ENCODE data around the gene MRRF.

The MRRF gene

DNA sequence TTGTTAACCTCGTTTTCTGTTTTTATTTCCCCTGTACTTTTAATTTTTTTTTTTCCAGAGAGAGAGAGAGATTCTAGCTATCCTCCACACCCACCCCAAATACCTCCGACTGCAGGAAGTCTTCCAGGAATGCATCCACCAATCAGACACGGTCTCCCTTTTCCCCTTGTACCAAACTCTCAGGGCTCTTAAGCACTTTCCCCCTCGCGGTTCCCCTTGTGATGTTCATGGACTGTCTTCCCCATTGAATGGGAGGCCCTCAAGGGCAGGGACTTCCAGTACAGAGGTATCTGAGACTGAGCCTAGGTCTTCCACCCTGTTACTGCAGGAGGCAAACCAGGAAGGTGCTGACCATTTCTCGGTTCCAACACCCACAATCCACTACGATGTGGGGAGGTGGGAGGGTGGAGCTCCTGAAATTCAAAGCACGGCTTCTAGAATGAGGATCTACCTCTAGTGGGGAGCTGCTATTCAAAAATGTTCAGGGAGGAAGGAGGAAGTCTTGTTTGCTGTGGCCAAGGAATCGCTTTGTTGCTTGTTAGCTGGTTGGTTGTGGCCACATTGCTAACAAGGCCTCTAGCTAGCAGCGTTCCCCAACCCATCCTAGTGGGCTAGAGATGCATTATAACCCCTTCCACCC, 68.6 kb downstream of the MRRF start:
- DNase-seq: no peak

DNA sequence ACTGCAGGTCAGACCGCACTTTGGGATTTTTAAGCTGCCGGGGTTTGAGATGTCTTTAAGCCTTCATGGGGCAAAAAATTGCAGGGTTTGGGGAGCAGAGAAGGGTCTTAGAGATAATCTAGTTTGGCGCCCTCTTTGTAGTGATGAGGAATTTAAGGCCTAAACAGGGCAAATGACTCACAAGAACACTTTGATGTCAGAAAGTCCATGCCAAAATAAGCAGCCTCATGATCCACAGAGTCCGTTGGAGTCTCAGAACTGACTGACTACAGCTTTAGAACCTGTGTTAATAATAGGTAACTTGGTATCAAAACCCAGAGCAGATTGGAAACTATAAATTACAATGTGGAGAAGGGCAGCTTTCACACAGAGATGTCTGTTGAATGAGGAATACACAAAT, 70.2 kb downstream of the MRRF start:
- DNase-seq: no peak

DNA sequence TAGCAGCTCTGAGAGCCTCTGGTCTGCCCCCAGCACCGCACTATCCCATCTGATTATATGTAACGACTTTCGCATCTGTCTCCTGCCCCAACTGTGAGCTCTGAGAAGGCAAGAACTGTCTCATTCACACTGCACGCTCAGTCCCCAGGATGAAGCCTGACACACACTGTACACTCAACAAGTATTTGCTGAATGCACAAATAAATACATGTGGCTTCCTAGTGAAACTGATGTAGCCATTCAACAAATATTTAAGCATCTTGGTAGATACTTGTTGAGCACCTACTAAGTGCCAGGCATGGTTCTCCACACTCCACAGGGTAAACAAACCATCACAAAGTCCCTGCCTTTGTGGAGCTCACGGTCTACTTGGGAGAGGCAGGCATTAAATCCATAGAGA, 71.5 kb downstream of the MRRF start:
- no peak for DNase-seq

DNA sequence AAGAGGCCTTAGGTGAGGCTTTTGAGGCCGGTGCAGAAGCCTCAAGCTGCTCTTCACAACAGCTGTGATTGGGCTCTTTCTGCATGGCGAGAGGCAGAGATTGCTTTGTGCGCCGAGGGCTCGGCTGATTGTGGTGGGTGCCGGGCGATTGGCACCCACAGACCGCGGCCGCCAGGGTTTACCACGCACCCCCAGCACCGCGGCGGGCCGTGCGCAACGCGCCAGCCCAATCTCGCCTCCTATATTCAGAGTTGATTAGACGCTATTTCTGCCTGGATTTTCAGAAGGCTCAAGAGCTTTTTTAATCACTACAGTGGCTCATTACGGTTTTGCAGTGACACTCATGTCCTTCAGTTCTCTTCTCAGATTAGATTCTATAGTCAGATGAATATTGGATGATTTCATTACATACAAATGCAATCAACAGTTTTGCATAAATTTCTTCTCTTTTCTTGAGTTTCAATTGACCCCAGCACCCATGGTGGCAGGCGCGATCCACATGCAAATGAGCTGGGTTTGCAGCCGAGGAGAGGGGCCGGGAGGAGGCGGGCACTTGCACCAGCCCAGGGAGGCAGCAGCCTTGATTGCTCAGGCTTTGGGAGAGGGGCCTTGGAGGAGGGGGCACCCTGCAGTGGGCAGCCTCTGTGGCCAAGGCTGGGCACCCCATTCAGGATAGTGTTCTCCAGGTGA, 72.3 kb downstream of the MRRF start:
- no peak for DNase-seq

DNA sequence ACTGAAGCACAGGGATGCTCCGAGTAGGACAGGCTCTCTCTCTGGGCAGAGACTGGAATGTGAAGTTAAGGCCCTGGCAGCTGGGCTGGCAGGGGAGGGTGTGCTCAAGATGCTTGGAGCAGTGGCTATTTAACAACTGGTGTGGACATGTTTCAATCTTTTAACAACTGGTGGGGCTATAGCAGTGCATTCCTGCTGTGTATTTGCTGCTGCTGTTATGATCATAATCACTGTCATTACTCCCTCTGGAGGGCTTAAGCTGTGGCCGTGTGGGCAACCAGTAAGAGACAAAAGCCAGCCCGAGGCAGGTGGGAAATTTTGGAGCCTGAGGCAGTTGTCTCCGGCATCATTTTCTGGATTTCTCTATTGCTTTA, 72.9 kb downstream of the MRRF start:
- DNase-seq: no peak

DNA sequence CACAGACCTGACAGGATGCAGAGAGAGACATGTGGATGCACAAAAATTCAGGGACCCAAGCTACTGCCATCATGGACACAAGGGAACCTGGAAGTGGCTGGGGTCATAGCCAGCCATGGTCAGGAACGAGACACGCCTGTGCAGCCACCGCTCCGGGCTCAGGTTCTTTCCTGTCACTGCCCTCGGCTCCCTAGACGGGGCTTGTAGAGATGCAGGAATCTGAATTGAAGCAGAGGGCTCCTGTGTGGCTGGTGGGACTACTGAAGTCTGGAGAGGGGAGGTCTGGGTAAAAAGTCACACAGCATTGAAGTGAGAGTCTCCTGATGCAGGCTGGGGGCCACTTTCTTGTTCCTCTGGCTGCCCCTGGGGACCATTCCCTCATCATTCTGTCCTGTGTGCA, 73.9 kb downstream of the MRRF start:
- no peak for DNase-seq

DNA sequence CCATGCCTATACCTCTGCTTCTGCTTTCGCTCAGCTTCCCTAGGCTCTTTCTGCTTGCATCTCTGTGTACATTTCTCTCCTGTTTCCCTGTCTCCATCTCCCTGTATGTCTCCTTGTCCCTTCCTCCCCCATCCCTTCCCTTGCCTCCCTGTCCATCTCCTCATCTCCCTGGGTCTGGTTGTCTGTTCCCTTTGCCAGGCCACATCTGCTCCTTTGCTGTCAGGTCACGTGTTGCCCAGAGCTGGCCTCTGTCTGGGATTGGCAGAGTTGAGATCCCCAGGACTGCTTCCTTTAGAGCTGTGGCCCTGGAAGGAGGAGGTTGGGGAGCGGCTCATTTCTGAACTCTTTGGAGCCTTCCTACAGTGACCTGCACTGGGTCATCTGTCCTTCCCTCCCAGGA, 74.3 kb downstream of the MRRF start:
- no peak for DNase-seq

DNA sequence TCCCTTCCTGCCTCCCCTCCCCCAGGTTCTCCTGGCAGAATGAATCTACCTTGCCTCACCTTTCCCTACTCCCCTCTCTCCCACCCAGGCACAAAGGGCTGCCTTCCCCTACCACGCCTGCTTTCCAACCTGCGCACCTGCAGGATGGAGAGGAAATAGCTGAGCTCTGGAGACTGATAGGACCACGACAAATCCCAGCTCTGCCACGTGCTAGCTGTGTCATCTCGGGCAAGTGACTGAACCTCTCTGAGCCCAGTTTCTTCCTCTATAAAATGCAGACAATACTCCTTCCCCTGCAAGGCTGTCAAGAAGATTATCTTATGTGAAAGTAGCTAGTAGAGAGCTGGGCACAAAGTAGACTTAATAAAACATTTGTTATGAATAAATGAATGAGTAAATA, 74.9 kb downstream of the MRRF start:
- DNase-seq: no peak

DNA sequence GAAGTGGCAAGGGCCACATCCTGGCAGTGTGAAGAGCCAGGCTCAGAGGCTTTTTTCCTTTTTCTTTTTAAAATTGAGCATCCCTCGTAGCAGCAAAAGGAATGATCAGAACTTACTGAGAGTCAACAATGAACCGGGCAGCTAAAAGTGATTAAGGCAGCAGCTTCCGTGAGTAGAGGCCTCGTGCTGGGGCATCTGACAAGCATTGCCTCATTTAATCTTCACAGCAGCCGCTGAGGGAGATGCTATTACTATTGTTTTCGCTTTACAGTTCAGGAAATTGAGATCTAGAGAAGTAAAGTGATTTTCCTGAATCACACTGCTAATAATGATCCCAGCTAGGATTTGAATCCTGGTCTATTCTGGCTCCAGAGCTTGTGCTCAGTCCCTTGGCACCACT, 75.5 kb downstream of the MRRF start:
- DNase-seq: no peak

DNA sequence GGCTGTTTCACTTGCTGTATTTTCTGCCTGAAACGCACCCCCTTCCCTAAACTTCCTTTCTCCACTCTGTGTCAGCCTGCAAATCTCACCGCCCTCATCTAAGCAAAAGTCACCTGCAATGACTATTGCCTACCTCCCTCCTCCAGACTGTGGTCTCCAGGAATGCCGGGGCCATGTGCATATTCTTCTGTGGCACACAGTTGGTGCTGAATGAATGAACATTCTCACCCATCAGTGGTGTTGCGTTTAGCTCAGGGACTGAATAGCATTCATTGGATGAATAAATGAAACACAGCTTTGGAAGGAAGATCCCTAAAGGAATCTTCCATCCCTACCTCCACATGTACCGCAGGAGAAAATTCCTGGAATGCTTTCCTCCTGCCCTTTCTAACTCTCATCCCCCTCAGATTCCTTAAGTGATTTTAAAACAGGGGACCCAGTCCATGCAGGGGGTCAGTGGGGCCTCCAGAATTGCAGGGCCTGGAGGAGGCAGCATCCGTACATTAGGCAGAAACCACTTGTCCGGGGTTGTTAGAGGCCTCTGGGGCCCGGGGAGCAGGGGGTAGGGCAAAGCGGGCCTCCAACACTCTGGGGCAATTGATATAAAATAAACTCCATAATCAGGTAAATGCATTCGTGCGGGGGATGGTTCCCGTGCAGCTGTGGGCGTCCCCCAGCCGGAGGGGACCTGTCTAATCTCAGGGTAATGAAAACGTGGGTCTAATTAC, 77.8 kb downstream of the MRRF start:
- DNase-seq: no peak

DNA sequence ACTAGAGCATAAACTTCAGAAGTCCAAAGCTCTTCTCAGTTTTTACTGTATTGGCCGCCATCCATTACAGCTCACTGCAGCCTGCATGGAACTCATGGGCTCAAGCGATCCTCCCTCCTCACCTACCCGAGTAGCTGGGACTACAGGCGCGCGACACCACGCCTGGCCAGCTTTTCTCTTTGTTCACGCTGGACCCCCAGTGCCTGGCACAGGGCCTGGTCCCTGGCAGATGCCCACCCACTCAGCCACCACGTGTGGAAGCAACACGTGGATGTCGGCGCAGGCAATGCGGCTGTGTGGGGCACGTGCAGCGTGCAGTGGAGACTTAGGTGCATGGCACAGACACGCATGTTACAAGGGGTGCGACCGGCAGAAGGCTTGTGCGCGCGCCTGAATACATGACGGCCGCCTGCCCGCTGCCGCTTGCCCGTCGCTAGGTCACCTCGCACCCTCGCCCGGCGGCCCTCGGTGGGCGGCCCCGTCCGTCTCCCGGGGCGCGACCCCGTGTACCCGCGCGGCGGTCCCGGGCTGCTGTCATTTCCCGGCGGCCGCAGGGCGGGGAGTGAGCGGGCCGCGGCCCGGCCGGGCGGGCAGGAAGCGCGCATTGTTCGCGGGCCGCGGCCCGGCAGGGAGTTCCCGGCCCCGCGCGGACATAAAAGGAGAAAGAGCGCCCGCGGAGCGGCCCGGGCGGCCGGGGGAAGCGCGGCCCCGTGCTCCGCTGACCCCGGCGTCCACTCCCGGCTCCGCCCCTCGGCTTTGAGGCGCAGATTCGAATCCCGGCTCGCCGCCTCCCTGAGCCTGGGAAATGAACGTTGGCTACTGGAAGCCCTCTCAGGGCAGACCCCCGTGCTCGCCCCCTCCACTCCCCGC, 82.0 kb downstream of the MRRF start:
- peak; percentile 12 for DNase-seq

DNA sequence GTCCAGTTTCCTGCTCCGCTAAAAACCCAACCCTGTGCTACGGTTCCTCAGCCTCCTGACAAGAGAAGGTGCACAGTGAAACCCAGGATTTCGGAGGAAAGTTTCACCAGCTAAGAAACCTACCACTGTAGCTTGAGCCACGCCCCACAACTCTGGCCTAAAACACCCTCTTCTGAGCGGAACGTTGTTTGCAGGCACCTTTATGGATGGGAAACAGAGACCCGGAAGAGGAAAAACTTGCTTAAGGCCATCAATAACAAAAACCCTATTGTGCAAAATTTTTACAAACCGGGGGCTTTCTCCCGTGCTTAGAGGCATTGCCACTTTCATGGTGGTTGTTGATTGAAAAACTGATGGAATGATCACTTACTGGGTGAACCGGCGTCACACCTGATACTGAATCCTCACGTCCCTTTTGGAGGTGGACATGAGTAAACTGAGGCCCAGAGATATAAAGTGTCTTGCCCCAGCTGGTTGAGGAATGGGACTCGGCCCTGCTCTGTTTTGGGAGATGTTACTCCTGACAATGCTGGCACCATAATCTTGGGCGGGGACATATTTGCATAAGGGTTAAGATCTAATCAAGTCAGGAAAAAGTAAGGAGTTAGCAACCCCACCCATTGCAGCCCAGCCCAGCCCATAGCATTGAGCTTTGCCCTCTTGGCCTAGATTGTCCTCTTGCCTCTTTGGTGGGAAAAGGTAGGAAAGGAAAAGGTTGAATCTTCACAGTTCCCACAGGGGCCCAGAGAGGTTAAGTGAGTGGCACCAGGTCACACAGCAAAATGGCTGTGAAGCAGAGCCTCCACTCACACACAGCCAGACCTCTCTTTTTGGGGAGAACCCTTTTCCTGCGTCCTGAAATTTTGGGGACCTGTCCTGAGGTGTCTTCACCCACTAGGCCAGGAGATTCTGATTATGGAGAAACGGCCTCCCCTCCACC, 82.9 kb downstream of the MRRF start:
- peak; percentile 15 for DNase-seq

DNA sequence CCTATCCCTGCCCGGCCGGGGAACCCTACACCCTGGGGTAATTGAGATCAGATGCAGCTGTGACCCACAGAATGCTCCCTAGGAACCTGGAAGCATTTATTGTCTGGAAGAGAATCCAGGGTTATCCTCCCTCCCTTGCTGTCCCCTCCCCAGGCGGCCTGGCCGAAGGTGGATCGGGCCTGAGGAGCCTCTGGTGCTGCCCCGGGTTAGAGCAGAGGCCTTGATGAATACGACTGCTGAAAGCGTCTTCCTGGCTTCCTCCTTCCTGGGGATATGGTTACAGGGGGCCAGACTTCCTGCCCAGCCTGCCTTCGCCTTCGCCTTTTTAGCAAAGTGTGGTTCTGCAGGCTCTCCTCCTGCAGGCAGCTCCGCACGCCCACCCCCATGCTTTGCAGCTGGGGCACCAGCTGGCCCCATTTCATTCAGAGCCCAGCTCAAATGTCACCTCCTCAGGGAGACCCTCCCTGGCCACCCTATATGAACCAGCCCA, 83.7 kb downstream of the MRRF start:
- DNase-seq: no peak

DNA sequence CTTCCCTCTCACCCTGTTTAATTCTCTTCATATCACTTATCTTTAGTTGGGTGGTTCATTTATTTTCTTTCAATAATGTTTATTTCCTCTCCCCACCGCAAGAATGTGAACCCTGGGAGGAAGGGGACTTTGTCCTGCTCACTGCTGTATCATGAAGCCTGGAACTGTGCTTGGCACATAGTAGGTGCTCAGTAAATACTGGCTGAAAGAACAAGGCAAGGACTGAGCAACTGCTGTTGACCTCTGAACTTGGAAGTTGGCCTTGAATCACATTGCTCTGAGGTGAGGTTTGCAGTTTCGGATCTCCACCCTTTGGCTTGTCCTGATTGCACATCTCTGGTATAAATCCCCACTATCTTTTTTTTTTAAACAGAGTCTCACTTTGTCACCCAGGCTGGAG, 84.1 kb downstream of the MRRF start:
- DNase-seq: no peak

DNA sequence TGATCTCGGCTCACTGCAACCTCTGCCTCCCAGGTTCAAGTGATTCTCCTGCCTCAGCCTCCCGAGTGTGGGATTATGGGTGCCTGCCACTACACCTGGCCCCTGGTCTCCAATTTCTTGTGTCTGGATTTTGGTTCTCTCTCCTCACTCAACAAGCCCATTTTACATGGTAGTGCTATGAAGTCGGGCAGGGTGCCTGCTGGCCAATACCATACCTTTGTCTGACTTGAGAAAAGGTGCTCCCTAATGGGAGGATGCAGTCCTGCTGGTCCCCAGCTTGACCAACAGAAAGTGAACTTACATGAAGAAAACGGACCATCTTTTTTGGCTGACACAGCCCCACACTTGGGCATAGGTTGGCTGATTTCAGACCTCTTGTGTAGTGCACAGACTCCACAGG, 84.5 kb downstream of the MRRF start:
- DNase-seq: no peak

DNA sequence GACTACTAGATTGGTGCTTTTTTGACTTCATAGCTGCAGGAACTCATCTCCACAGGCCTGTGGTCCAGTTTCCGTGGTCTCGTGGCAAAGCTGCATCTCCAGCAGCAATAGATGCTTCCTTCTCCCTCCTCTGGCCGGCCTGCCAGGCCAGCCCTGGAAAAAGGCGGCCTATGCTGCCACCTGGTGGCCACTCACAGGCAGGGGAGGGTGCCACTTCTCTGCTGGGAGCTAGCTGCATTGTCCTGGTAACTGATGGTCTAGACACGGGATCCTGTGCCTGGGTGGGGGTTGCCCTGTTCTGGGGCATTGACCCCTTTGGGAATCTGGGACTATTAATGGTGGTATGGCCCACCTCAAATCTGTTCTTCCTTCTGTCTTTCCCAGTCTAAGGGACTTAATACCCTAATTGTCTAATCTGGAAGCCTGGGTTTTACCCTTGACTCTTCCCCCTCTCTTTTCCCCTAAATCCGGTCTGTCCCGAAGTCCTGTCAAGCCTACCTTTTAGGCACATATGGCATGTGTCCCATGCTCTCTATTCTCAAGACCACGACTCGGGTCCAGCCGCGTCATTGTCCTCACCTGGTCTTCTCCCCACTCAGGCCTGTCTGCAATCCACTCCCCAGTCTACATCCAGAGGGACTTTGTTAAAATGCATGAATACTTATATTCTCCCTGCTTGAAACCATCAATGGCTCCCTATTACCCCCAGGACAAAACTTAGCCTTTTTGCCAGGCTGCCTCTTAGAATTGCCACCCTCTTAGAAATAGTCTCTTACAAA, 86.1 kb downstream of the MRRF start:
- DNase-seq: peak; percentile 80

DNA sequence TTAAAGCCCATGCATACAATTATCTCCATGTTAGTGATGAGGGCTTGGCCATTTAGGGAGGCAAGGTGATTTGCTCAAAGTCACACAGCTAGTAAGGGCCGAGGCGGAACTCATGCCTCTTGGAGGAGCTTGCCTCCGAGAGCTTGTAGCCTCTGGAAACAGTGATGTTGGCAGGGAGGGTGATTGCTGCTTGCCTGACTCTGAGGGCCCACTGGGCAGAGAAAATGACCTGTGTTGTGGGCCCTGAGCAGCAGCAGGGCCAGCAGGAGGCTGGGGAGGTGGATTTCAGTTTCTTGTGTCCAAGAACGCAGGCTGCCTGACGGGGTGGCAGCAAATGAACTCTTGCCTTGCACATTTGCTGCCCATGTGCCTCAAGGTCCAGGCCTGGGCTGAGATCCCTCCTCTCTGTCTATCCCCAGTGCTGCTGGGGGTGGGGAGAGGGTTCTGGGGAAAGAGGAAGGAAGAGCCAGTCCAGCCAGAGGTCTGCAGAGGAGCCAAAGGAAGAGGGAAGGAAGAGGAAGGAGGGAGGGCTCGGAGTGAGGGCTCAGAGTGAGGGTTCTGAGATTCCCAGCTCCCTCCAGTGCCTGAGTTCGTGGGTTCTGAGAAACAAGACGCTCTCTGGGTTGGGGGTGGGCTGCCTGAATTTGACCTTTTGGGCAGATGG, 90.0 kb downstream of the MRRF start:
- DNase-seq: no peak

DNA sequence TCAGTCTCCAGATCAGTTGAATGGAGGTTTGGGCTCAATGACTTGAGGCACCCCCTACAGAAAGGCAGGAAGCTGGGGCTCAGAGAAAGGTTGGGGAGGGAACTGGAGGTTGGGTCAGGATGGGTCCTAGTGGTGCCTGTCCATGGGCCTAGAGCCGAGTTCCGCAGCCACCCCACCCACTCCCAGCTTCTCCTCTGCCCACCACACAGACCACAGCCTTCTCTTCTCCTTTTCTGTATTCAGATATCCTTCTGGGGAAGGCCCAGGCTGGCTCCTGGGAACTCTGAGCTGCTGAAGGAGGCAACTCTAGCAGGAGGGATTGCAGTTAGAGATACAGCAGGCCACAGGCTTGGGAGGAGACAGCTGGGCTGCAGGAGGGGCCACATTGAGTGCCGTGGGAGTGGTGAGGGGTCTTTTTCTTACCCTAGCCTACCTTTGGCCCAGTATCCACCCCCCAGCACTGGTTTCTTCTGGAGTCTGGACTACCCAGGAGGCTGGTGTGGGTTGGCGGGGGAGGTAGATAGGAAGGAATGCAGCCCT, 90.7 kb downstream of the MRRF start:
- DNase-seq: no peak

DNA sequence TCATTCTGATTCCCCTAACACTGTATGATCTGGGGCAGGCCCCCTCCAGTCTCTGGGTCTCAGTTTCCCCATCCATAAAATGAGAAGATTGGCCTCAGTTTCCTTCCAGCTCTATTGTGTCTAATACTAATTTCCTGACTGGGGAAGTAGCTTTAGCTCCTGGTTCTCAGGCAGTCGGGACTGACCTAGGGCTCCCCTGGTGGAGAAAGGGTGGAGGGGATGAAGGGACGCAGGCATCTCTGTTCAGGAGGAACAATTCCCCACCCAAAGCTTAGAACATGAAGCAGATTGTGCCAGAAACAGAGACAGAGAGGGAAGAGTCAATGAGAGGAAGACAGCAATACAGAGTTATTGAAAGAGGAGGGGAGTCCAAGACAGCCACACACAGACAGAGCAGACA, 91.9 kb downstream of the MRRF start:
- DNase-seq: no peak

DNA sequence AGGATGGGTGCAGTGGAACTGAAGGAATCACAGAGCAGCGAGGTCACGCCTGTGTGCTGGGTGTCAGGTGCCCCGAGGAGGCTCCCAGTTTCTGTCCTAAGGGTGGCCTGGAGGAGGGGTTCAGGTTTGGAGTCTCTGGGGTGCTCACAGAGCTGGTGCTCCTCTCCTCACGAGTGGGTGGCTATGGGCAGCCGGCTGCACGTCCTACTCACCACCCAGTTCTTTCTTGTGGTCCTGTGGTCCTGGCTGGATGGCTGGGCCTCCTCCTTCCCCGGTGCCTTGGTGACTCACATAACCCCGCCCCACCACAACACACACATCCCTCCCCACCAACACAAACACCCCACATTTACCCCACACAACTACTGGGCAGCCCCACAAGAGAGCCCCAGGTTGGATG, 96.2 kb downstream of the MRRF start:
- no peak for DNase-seq

All from CD4-positive, alpha-beta T cell treated with Interleukin-17A for 4 hours (primary cell).